GM23338 (cell line): ENCODE measurements around the gene TAF1L. TPM values are rescaled to one million over a fixed set of nuclear protein-coding genes. Genes with fewer than 3 reads are reported as not detected.

ENCODE experiments used
- ATAC-seq: fragments of 200-7000 bp; cut with Tn5 transposase; 3 replicates; pipeline ENCODE4 v1.9.1; 2020
- DNase-seq: peaks from one replicate; pipeline ENCODE4 v3.0.0-alpha.2; 2015; ENCODE audit warnings: low spot score
- H2AFZ ChIP-seq: fragments of 200-600 bp; sonication (generic); 2 replicates; pipeline ENCODE4 v1.8.0; 2016; ENCODE audit warnings: antibody characterized with exemption, mild to moderate bottlenecking, moderate library complexity
- H3F3A ChIP-seq: fragments of 200-600 bp; sonication (generic); replicated peaks from 2 replicates; pipeline ENCODE4 v1.8.0; 2017; ENCODE audit warnings: antibody characterized with exemption, mixed run types, low read depth
- H3K27ac ChIP-seq: fragments of 200-600 bp; sonication (generic); 2 replicates; pipeline ENCODE4 v1.6.1; 2016; ENCODE audit warnings: low read depth
- H3K27me3 ChIP-seq: fragments of 200-600 bp; sonication (generic); 2 replicates; pipeline ENCODE4 v1.8.0; 2016; ENCODE audit warnings: mild to moderate bottlenecking, mixed run types, moderate library complexity; ENCODE audit not compliant: insufficient read depth
- H3K36me3 ChIP-seq: fragments of 200-600 bp; sonication (generic); 2 replicates; pipeline ENCODE4 v1.8.0; 2016; ENCODE audit warnings: mild to moderate bottlenecking; ENCODE audit not compliant: insufficient read depth
- H3K4me1 ChIP-seq: fragments of 200-600 bp; sonication (generic); 2 replicates; pipeline ENCODE4 v1.8.0; 2016; ENCODE audit warnings: mild to moderate bottlenecking, moderate library complexity; ENCODE audit not compliant: insufficient read depth
- H3K4me2 ChIP-seq: fragments of 200-600 bp; sonication (generic); 2 replicates; pipeline ENCODE4 v1.7.1; 2017; ENCODE audit warnings: mixed run types
- H3K4me3 ChIP-seq: fragments of 200-600 bp; sonication (generic); 2 replicates; pipeline ENCODE4 v1.6.1; 2016; ENCODE audit warnings: mixed run types
- H3K79me2 ChIP-seq: fragments of 200-600 bp; sonication (generic); replicated peaks from 2 replicates; pipeline ENCODE4 v1.8.0; 2017; ENCODE audit warnings: mild to moderate bottlenecking; ENCODE audit not compliant: insufficient read depth
- H3K9me2 ChIP-seq: fragments of 200-600 bp; sonication (generic); 2 replicates; pipeline ENCODE4 v1.8.0; 2017; ENCODE audit not compliant: insufficient read depth
- H4K20me1 ChIP-seq: fragments of 200-600 bp; sonication (generic); replicated peaks from 2 replicates; pipeline ENCODE4 v1.8.0; 2017; ENCODE audit warnings: mild to moderate bottlenecking; ENCODE audit not compliant: insufficient read depth
- H3K27ac Mint-ChIP-seq: 2 replicates; pipeline ENCODE4 v1.8.0; 2020; ENCODE audit warnings: inconsistent platforms, mild to moderate bottlenecking, moderate library complexity, mixed read lengths
- H3K27me3 Mint-ChIP-seq: 3 replicates; pipeline ENCODE4 v1.8.0; 2022; ENCODE audit warnings: low read depth, mild to moderate bottlenecking, moderate library complexity, mixed read lengths, inconsistent platforms; ENCODE audit not compliant: insufficient read depth, poor library complexity
- H3K36me3 Mint-ChIP-seq: 3 replicates; pipeline ENCODE4 v1.8.0; 2021; ENCODE audit warnings: low read depth, mild to moderate bottlenecking, inconsistent platforms, moderate library complexity, mixed read lengths
- H3K4me1 Mint-ChIP-seq: 3 replicates; pipeline ENCODE4 v1.8.0; 2020; ENCODE audit warnings: mild to moderate bottlenecking, inconsistent platforms, mixed read lengths
- H3K4me3 Mint-ChIP-seq: 3 replicates; pipeline ENCODE4 v1.8.0; 2021; ENCODE audit warnings: moderate library complexity, mild to moderate bottlenecking, inconsistent platforms, mixed read lengths
- H3K9me3 Mint-ChIP-seq: 3 replicates; pipeline ENCODE4 v1.8.0; 2020; ENCODE audit warnings: moderate library complexity, mild to moderate bottlenecking, inconsistent platforms, mixed read lengths
- CREB1 ChIP-seq: fragments of 250-450 bp; sonication (Bioruptor Pico); IDR thresholded peaks from 2 replicates; pipeline ENCODE4 v1.5.0; 2020; ENCODE audit warnings: low read depth, mild to moderate bottlenecking, moderate library complexity
- CTCF ChIP-seq, 2 experiments: fragments of 200-600 bp in 1 of 2; sonication (generic) in 1 of 2; conservative IDR thresholded peaks; 2 replicates each; pipeline versions ENCODE4 v1.5.1 to v1.6.1; 2016 to 2017; ENCODE audit warnings: antibody characterized with exemption in 2 of 2, low read depth in 2 of 2, mild to moderate bottlenecking in 2 of 2, moderate library complexity in 1 of 2
- ETS1 ChIP-seq: IDR thresholded peaks from 2 replicates; pipeline ENCODE4 v1.6.1; 2016; ENCODE audit warnings: antibody characterized with exemption
- EZH2 ChIP-seq: fragments of 200-600 bp; sonication (generic); IDR thresholded peaks from one replicate; pipeline ENCODE4 v1.8.0; 2017; ENCODE audit warnings: antibody characterized with exemption, mild to moderate bottlenecking, low read depth; ENCODE audit not compliant: unreplicated experiment
- EZH2phosphoT487 ChIP-seq: fragments of 200-600 bp; sonication (generic); IDR thresholded peaks from one replicate; pipeline ENCODE4 v1.8.1; 2018; ENCODE audit warnings: antibody characterized with exemption; ENCODE audit not compliant: unreplicated experiment
- JUNB ChIP-seq: IDR thresholded peaks from one replicate; pipeline ENCODE4 v1.6.1; 2016; ENCODE audit warnings: antibody characterized with exemption; ENCODE audit not compliant: unreplicated experiment
- NANOG ChIP-seq: IDR thresholded peaks from 2 replicates; pipeline ENCODE4 v1.6.1; 2016; ENCODE audit warnings: antibody characterized with exemption, borderline replicate concordance
- POLR2AphosphoS5 ChIP-seq: IDR thresholded peaks from 2 replicates; pipeline ENCODE4 v1.6.1; 2016; ENCODE audit warnings: antibody characterized with exemption, low read depth
- REST ChIP-seq: IDR thresholded peaks from one replicate; pipeline ENCODE4 v1.6.1; 2018; ENCODE audit warnings: antibody characterized with exemption; ENCODE audit not compliant: unreplicated experiment
- STAT1 ChIP-seq: IDR thresholded peaks from one replicate; pipeline ENCODE4 v1.6.1; 2016; ENCODE audit warnings: antibody characterized with exemption; ENCODE audit not compliant: unreplicated experiment
- ZNF114 ChIP-seq: fragments of 250-450 bp; sonication (Bioruptor Pico); IDR thresholded peaks from 2 replicates; pipeline ENCODE4 v1.5.0; 2020; ENCODE audit warnings: mild to moderate bottlenecking, moderate library complexity
- ZNF331 ChIP-seq: fragments of 250-450 bp; sonication (Bioruptor Pico); IDR thresholded peaks from 2 replicates; pipeline ENCODE4 v1.5.0; 2020; ENCODE audit warnings: low read depth, mild to moderate bottlenecking, moderate library complexity
- polyA plus RNA-seq: library from polyadenylated mRNA; unstranded; fragments of >200 nt; fragmentation: Nextera tagmentation; extraction: Ambion mirVana; gene quantifications from 2 replicates; pipeline ENCODE4 v1.2.1, GENCODE V29; 2016
- total RNA-seq: library from RNA; depleted of rRNA; stranded (reverse); fragments of >200 nt; shearing (Covaris generic); gene quantifications from 2 replicates; pipeline ENCODE4 v1.2.3, GENCODE V29; 2014
- TF ChIP-seq, protein P1 (sequence below): fragments of 250-450 bp; sonication (Bioruptor Pico); IDR thresholded peaks from 2 replicates; pipeline ENCODE4 v1.5.0; 2020; ENCODE audit warnings: mild to moderate bottlenecking, moderate library complexity

TAF1L gene
- total and polyA plus RNA-seq, 2 experiments from 2014 or later: 0.07 TPM; not detected in 1

- Histone ChIP-seq H3K27me3 (no peaks in the 10 kb centered on the region), H3K4me1 (no peaks in the 10 kb centered on the region), H2AFZ (no peak overlapping the region), H3F3A (no peaks in the 10 kb centered on the region), H3K4me2 (no peak overlapping the region), H3K9me2 (0 out of 2 replicates have a peak, but pooled peaks cover 3% of the 10 kb centered on the region), H3K27ac (no peak overlapping the region), H3K4me3 (no peak overlapping the region), H4K20me1 (no peaks in the 10 kb centered on the region), H3K36me3 (no peaks in the 10 kb centered on the region), H3K79me2 (no peaks in the 10 kb centered on the region)
- Mint-ChIP-seq H3K36me3 (no peaks in the 10 kb centered on the region), H3K4me1 (no peaks in the 10 kb centered on the region), H3K27ac (no peak overlapping the region), H3K4me3 (no peak overlapping the region), H3K27me3 (no peaks in the 10 kb centered on the region), H3K9me3 (no peaks in the 10 kb centered on the region)
- ATAC-seq (no peak), DNase-seq (no peak)
- TF ChIP-seq NANOG: no peak
- no peak for TF ChIP-seq ZNF331 (CRISPR knock-in tag)
- TF ChIP-seq POLR2AphosphoS5: no peak
- TF ChIP-seq CREB1 (CRISPR knock-in tag): no peak
- TF ChIP-seq ZNF114 (CRISPR knock-in tag): no peak
- TF ChIP-seq EZH2: no peak
- no peak for TF ChIP-seq REST
- no peak for TF ChIP-seq JUNB
- TF ChIP-seq, protein P1, sequence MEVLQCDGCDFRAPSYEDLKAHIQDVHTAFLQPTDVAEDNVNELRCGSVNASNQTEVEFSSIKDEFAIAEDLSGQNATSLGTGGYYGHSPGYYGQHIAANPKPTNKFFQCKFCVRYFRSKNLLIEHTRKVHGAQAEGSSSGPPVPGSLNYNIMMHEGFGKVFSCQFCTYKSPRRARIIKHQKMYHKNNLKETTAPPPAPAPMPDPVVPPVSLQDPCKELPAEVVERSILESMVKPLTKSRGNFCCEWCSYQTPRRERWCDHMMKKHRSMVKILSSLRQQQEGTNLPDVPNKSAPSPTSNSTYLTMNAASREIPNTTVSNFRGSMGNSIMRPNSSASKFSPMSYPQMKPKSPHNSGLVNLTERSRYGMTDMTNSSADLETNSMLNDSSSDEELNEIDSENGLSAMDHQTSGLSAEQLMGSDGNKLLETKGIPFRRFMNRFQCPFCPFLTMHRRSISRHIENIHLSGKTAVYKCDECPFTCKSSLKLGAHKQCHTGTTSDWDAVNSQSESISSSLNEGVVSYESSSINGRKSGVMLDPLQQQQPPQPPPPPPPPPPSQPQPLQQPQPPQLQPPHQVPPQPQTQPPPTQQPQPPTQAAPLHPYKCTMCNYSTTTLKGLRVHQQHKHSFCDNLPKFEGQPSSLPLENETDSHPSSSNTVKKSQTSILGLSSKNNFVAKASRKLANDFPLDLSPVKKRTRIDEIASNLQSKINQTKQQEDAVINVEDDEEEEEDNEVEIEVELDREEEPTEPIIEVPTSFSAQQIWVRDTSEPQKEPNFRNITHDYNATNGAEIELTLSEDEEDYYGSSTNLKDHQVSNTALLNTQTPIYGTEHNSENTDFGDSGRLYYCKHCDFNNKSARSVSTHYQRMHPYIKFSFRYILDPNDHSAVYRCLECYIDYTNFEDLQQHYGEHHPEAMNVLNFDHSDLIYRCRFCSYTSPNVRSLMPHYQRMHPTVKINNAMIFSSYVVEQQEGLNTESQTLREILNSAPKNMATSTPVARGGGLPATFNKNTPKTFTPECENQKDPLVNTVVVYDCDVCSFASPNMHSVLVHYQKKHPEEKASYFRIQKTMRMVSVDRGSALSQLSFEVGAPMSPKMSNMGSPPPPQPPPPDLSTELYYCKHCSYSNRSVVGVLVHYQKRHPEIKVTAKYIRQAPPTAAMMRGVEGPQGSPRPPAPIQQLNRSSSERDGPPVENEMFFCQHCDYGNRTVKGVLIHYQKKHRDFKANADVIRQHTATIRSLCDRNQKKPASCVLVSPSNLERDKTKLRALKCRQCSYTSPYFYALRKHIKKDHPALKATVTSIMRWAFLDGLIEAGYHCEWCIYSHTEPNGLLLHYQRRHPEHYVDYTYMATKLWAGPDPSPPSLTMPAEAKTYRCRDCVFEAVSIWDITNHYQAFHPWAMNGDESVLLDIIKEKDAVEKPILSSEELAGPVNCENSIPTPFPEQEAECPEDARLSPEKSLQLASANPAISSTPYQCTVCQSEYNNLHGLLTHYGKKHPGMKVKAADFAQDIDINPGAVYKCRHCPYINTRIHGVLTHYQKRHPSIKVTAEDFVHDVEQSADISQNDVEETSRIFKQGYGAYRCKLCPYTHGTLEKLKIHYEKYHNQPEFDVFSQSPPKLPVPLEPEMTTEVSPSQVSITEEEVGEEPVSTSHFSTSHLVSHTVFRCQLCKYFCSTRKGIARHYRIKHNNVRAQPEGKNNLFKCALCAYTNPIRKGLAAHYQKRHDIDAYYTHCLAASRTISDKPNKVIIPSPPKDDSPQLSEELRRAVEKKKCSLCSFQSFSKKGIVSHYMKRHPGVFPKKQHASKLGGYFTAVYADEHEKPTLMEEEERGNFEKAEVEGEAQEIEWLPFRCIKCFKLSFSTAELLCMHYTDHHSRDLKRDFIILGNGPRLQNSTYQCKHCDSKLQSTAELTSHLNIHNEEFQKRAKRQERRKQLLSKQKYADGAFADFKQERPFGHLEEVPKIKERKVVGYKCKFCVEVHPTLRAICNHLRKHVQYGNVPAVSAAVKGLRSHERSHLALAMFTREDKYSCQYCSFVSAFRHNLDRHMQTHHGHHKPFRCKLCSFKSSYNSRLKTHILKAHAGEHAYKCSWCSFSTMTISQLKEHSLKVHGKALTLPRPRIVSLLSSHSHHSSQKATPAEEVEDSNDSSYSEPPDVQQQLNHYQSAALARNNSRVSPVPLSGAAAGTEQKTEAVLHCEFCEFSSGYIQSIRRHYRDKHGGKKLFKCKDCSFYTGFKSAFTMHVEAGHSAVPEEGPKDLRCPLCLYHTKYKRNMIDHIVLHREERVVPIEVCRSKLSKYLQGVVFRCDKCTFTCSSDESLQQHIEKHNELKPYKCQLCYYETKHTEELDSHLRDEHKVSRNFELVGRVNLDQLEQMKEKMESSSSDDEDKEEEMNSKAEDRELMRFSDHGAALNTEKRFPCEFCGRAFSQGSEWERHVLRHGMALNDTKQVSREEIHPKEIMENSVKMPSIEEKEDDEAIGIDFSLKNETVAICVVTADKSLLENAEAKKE (CRISPR knock-in tag): no peak
- TF ChIP-seq STAT1: no peak
- TF ChIP-seq CTCF (conservative IDR thresholded peaks at IDR 0.05; ENCODE audit: low read depth in 2 of 2): no peak
- no peak for TF ChIP-seq ETS1
- TF ChIP-seq EZH2phosphoT487: no peak
These were observed 44.6 kb downstream of the TAF1L start for GRCh38 chr9:32590898-32591297.
